NCI-H524 treated with DMSO at 0.1 percent for 48 hours (cell line): ENCODE results near the gene LGALS1.

Experiments
- DNase-seq: peaks from one replicate; lab custom pipeline; 2025; lab: John Stamatoyannopoulos, UW

Gene LGALS1

GRCh38 chr22:37725551-37726240 is 50.3 kb downstream of the LGALS1 start:
- DNase-seq: no peak

DNA sequence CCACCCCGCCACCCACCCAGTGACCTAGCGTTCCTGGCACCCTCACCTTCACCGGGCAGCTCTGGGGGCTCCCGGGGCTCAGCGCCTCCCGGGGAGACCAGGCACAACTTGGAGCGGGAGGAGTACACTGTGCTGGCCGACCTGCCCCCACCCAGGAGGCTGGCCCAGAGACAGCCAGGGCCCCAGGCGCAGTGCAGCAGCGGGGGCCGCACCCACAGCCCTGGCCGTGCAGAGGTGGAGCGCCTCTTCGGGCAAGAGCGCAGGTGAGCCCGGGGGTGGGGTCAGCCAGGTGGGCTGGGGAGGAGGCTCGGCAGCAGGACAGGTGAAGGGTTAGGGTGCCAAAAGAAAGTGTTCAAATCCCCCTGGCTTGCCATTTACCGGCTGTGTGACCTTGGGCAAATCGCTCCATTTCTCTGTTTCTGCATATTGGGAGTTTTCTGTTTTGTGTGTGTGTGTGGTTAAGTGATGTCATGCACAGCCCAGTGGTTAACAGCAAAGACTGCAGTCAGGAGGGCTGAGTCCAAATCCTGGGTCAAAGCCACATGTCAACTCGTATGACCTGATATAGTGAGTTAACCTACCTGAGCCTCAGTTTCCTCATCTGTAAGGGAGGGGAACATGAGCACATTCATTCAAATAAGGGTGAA is 50.9 kb downstream of the LGALS1 start:
- DNase-seq: no peak

DNA sequence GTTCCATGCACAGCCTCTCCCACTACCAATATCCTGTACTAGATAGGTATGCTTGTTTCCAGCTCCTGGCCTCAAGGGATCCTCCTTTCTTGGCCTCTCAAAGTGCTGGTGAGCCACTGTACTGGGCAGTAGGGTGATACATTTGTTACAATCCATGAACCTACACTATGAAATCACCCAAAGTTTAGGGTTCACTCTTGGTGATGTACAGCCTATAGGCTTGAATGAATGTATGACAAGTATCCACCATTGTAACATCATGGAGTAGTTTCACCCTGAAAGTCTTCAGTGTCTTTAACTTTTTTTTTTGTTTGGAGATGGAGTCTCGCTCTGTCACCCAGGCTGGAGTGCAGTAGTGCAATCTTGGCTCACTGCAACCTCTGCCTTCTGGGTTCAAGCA is 53.2 kb downstream of the LGALS1 start:
- DNase-seq: no peak
